H1 (cell line): ENCODE results near the gene OPCML. TPM values are rescaled to one million over a fixed set of nuclear protein-coding genes. Genes with fewer than 3 reads are reported as not detected.

Source experiments
- CTCF ChIA-PET: fragments of 300-600 bp; sonication (Branson Sonifier 250); formaldehyde crosslinking; loops from one replicate; lab custom pipeline; 2021; ENCODE audit not compliant: partially characterized antibody; lab: Charles Lee
- POLR2A ChIA-PET: fragments of 300-600 bp; sonication (Branson Sonifier 250); formaldehyde crosslinking; loops from one replicate; lab custom pipeline; 2021; ENCODE audit warnings: inconsistent platforms; ENCODE audit not compliant: partially characterized antibody; lab: Charles Lee
- DNase-seq, 2 experiments: peaks; one replicate each; pipeline versions ENCODE4 v3.0.0 to v3.0.0-alpha.2; 2010 to 2022; ENCODE audit warnings: low spot score in 2 of 2, low read depth in 1 of 2, mixed read lengths in 1 of 2
- FAIRE-seq: peaks from 2 replicates; lab custom pipeline; 2011; peaks lifted over from hg19 to GRCh38; lab: Jason Lieb, UNC
- H2AFZ ChIP-seq: 2 replicates; pipeline ENCODE4 v1.8.1; 2012; ENCODE audit warnings: low read length, inconsistent platforms
- H2AK5ac ChIP-seq: 2 replicates; pipeline ENCODE4 v1.6.1; 2013; ENCODE audit warnings: low read depth, low read length
- H2BK120ac ChIP-seq: replicated peaks from 2 replicates; pipeline ENCODE3; 2013; ENCODE audit warnings: low read depth, low read length, inconsistent platforms
- H2BK12ac ChIP-seq: 2 replicates; pipeline ENCODE4 v1.6.1; 2013; ENCODE audit warnings: low read depth, low read length
- H2BK15ac ChIP-seq: 2 replicates; pipeline ENCODE4 v1.6.1; 2013; ENCODE audit warnings: low read length
- H2BK20ac ChIP-seq: 2 replicates; pipeline ENCODE4 v1.6.1; 2013; ENCODE audit warnings: low read length
- H2BK5ac ChIP-seq: 2 replicates; pipeline ENCODE4 v1.6.1; 2013; ENCODE audit warnings: low read depth, low read length
- H3K14ac ChIP-seq: 2 replicates; pipeline ENCODE4 v1.6.1; 2013; ENCODE audit warnings: inconsistent platforms; ENCODE audit not compliant: insufficient read length
- H3K18ac ChIP-seq: 2 replicates; pipeline ENCODE4 v1.6.1; 2013; ENCODE audit warnings: low read length; ENCODE audit errors: extremely low read depth
- H3K23ac ChIP-seq: 2 replicates; pipeline ENCODE4 v1.6.1; 2013; ENCODE audit warnings: inconsistent platforms; ENCODE audit not compliant: insufficient read length
- H3K23me2 ChIP-seq: 2 replicates; pipeline ENCODE4 v1.6.1; 2013; ENCODE audit warnings: low read depth, low read length
- H3K27ac ChIP-seq: 2 replicates; pipeline ENCODE4 v1.6.1; 2011; ENCODE audit warnings: low read depth, low read length, inconsistent platforms
- H3K27me3 ChIP-seq, 4 experiments: replicated peaks in 1 of 4; 1 replicate in 1 of 4; 2 replicates in 3 of 4; pipeline versions ENCODE4 v1.6.1 to v1.8.1; 2011 to 2013; ENCODE audit warnings: low read length in 3 of 4, mild to moderate bottlenecking in 3 of 4, inconsistent platforms in 2 of 4, mixed read lengths in 2 of 4, moderate library complexity in 1 of 4; ENCODE audit not compliant: control insufficient read depth in 3 of 4, insufficient read depth in 3 of 4; ENCODE audit errors: extremely low read depth in 1 of 4
- H3K36me3 ChIP-seq, 4 experiments: 2 replicates each; pipeline versions ENCODE4 v1.6.1 to v1.8.1; 2011 to 2013; ENCODE audit warnings: mild to moderate bottlenecking in 4 of 4, low read length in 3 of 4, moderate library complexity in 2 of 4, control low read depth in 1 of 4, inconsistent platforms in 1 of 4; ENCODE audit not compliant: insufficient read depth in 4 of 4, control insufficient read depth in 2 of 4
- H3K4ac ChIP-seq: replicated peaks from 2 replicates; pipeline ENCODE3; 2013; ENCODE audit warnings: low read length, low read depth, mixed read lengths, inconsistent platforms; ENCODE audit not compliant: insufficient read length
- H3K4me1 ChIP-seq, 4 experiments: replicated peaks in 1 of 4; 1 replicate in 1 of 4; 2 replicates in 3 of 4; pipeline versions ENCODE4 v1.6.1 to v1.8.1; 2011 to 2013; ENCODE audit warnings: low read length in 3 of 4, inconsistent platforms in 2 of 4, mixed read lengths in 1 of 4; ENCODE audit not compliant: insufficient read depth in 4 of 4, control insufficient read depth in 3 of 4
- H3K4me2 ChIP-seq, 2 experiments: 2 replicates each; pipeline versions ENCODE4 v1.6.1 to v1.8.1; 2011 to 2013; ENCODE audit warnings: low read depth in 2 of 2, low read length in 2 of 2, control low read depth in 1 of 2, inconsistent platforms in 1 of 2, mild to moderate bottlenecking in 1 of 2; ENCODE audit not compliant: insufficient read depth in 1 of 2
- H3K4me3 ChIP-seq, 4 experiments: fragments of 200-600, 300-600 bp in 1 of 4; sonication (generic), shearing (Covaris generic), sonication (Bioruptor Twin) in 1 of 4; 2 replicates each; pipeline versions ENCODE4 v1.5.1 to v1.8.1; 2011 to 2016; ENCODE audit warnings: low read length in 4 of 4, low read depth in 3 of 4, control low read depth in 2 of 4, inconsistent platforms in 2 of 4, mild to moderate bottlenecking in 2 of 4, mixed read lengths in 1 of 4, moderate library complexity in 1 of 4; ENCODE audit not compliant: insufficient read depth in 2 of 4; ENCODE audit errors: extremely low read depth in 1 of 4
- H3K56ac ChIP-seq: replicated peaks from 2 replicates; pipeline ENCODE3; 2013; ENCODE audit warnings: low read depth, mild to moderate bottlenecking, mixed read lengths, low read length, inconsistent platforms; ENCODE audit not compliant: insufficient read length
- H3K79me1 ChIP-seq: 2 replicates; pipeline ENCODE4 v1.6.1; 2013; ENCODE audit warnings: low read depth, low read length, control low read depth
- H3K79me2 ChIP-seq, 2 experiments: 2 replicates each; pipeline versions ENCODE4 v1.6.1 to v1.8.1; 2012 to 2013; ENCODE audit warnings: low read length in 2 of 2, mild to moderate bottlenecking in 2 of 2, inconsistent platforms in 1 of 2; ENCODE audit not compliant: insufficient read depth in 2 of 2, control insufficient read depth in 1 of 2
- H3K9ac ChIP-seq, 4 experiments: replicated peaks in 1 of 4; 1 replicate in 1 of 4; 2 replicates in 3 of 4; pipeline versions ENCODE4 v1.6.1 to v1.8.1; 2011 to 2013; ENCODE audit warnings: low read depth in 3 of 4, low read length in 3 of 4, control low read depth in 2 of 4, mild to moderate bottlenecking in 2 of 4, moderate library complexity in 2 of 4, inconsistent platforms in 1 of 4; ENCODE audit errors: extremely low read depth in 1 of 4
- H3K9me3 ChIP-seq, 2 experiments: 2 replicates each; pipeline versions ENCODE4 v1.6.1 to v1.8.1; 2012 to 2013; ENCODE audit warnings: mild to moderate bottlenecking in 2 of 2, moderate library complexity in 2 of 2, control low read depth in 1 of 2, inconsistent platforms in 1 of 2, low read depth in 1 of 2, low read length in 1 of 2, mixed read lengths in 1 of 2; ENCODE audit not compliant: insufficient read depth in 2 of 2
- H4K20me1 ChIP-seq, 2 experiments: replicated peaks in 1 of 2; 2 replicates each; pipeline versions ENCODE3 to v1.8.1; 2011 to 2013; ENCODE audit warnings: inconsistent platforms in 2 of 2, low read length in 2 of 2, mild to moderate bottlenecking in 1 of 2; ENCODE audit not compliant: insufficient read depth in 2 of 2, control insufficient read depth in 1 of 2
- H4K5ac ChIP-seq: 2 replicates; pipeline ENCODE4 v1.6.1; 2013; ENCODE audit warnings: low read length, low read depth, mixed read lengths, inconsistent platforms; ENCODE audit not compliant: insufficient read length
- H4K8ac ChIP-seq: 2 replicates; pipeline ENCODE4 v1.8.0; 2013; ENCODE audit warnings: mild to moderate bottlenecking, moderate library complexity, low read length, inconsistent platforms; ENCODE audit not compliant: insufficient read depth; ENCODE audit errors: extremely low read depth
- H4K91ac ChIP-seq: replicated peaks from 2 replicates; pipeline ENCODE3; 2013; ENCODE audit warnings: low read length, mixed read lengths, inconsistent platforms; ENCODE audit not compliant: insufficient read length
- E2F6 ChIP-seq: IDR thresholded peaks from 2 replicates; pipeline ENCODE4 v1.6.1; 2012; ENCODE audit warnings: inconsistent platforms
- JUN ChIP-seq: IDR thresholded peaks from 2 replicates; pipeline ENCODE4 v1.6.1; 2011; ENCODE audit warnings: low read depth, mild to moderate bottlenecking, improper control_type of control experiment, low read length
- KDM1A ChIP-seq: fragments of 200-600, 300-600 bp; sonication (generic); IDR thresholded peaks from 2 replicates; pipeline ENCODE4 v1.7.1; 2016; ENCODE audit warnings: mild to moderate bottlenecking, low read length, borderline replicate concordance
- NANOG ChIP-seq: IDR thresholded peaks from 2 replicates; pipeline ENCODE4 v1.6.1; 2011; ENCODE audit warnings: low read length, low read depth, mild to moderate bottlenecking, inconsistent platforms; ENCODE audit not compliant: insufficient read depth, poor library complexity, severe bottlenecking
- POU5F1 ChIP-seq: IDR thresholded peaks from 2 replicates; pipeline ENCODE4 v1.6.1; 2011; ENCODE audit warnings: low read depth, mild to moderate bottlenecking, low read length, moderate library complexity
- YY1 ChIP-seq: IDR thresholded peaks from 2 replicates; pipeline ENCODE4 v1.6.1; 2011; ENCODE audit warnings: low read depth, mild to moderate bottlenecking, low read length
- WGBS, 2 experiments: shearing (Covaris generic) in 1 of 2; methylation state at CpG; one replicate each; pipeline versions ENCODE4 v1.1.6 to v1.1.7; 2013 to 2015; ENCODE audit warnings: low lambda C conversion rate in 2 of 2, mixed read lengths in 2 of 2, inconsistent platforms in 1 of 2, low coverage in 1 of 2, missing lambda C conversion rate in 1 of 2; ENCODE audit not compliant: insufficient replicate concordance in 2 of 2, insufficient coverage in 1 of 2, insufficient read length in 1 of 2; ENCODE audit errors: extremely low coverage in 1 of 2, missing lambda C conversion rate in 1 of 2; 5-methylcytosine and 5-hydroxymethylcytosine counted together
- polyA plus RNA-seq, 7 experiments: library from polyadenylated mRNA; depleted of rRNA in 3 of 7; stranded (reverse) in 5 of 7; unstranded in 2 of 7; fragments of >200 nt in 5 of 7; fragments of 200-250 nt in 2 of 7; gene quantifications; 1 replicate in 5 of 7; 2 replicates in 1 of 7; 4 replicates in 1 of 7; pipeline versions ENCODE4 v1.2.1 to v1.2.3, GENCODE V29; 2011 to 2013; ENCODE audit warnings: missing spikeins in 2 of 7, mixed read lengths in 2 of 7
- total RNA-seq: library from RNA; stranded (reverse); fragmentation: NEBNext Ultra II Directional; extraction: Animal tissue kit (Norgen Biotek cat#: 25700); gene quantifications from 2 replicates; pipeline ENCODE4 v1.2.1, GENCODE V29; 2021

OPCML gene
- total and polyA plus RNA-seq, 2 of the 8 experiments (the other 6 are each of a cell fraction or from before 2014, with no cell fraction given): 2.3 to 3.1 TPM

GRCh38 chr11:133323354-133323753 lies 208.9 kb downstream of the OPCML start:
- WGBS, 2 experiments: 78% methylated on average over 3 of the region's 3 CpGs; no CpG with 5 or more reads in 1 of the 2 experiments
- no peak overlapping the region for H3K27ac ChIP-seq
- no peak overlapping the region for H3K9ac ChIP-seq
- DNase-seq (no peak), FAIRE-seq (no peak)
- no peak overlapping the region for H2BK12ac ChIP-seq
- H3K4me1 ChIP-seq: peaks cover 2 to 4% (median 2%) of the 10 kb centered on the region in 4 experiments; a peak in 4 of 7 replicates
- TF ChIP-seq E2F6: no peak
- no peak for TF ChIP-seq NANOG
- TF ChIP-seq YY1: no peak
- TF ChIP-seq KDM1A: no peak
- no peak for TF ChIP-seq JUN
- TF ChIP-seq POU5F1: no peak
- H4K5ac ChIP-seq: no peak overlapping the region
- no peak overlapping the region for H2BK5ac ChIP-seq
- H2AK5ac ChIP-seq: no peak overlapping the region
- no peak overlapping the region for H3K4ac ChIP-seq
- no peak overlapping the region for H3K18ac ChIP-seq
- H2BK120ac ChIP-seq: no peak overlapping the region
- no peaks in the 10 kb centered on the region for H3K79me2 ChIP-seq
- H3K23me2 ChIP-seq: peaks cover 10% of the 10 kb centered on the region; the same call in 1 of the 2 replicates
- CTCF ChIA-PET: interaction anchor here (1.2 kb wide), 1 partner anchor 44 kb away, joined by 3 read pairs; no protein-coding TSS in a partner anchor
- H3K9me3 ChIP-seq: no peaks in the 10 kb centered on the region
- no peaks in the 10 kb centered on the region for H3K79me1 ChIP-seq
- no peak overlapping the region for H4K8ac ChIP-seq
- no peaks in the 10 kb centered on the region for H3K27me3 ChIP-seq
- no peak overlapping the region for H4K91ac ChIP-seq
- no peak overlapping the region for H3K4me3 ChIP-seq
- H2BK15ac ChIP-seq: no peak overlapping the region
- no peaks in the 10 kb centered on the region for H3K36me3 ChIP-seq
- H4K20me1 ChIP-seq: no peaks in the 10 kb centered on the region
- H2BK20ac ChIP-seq: no peak overlapping the region
- H3K14ac ChIP-seq: no peak overlapping the region
- no peak overlapping the region for H3K23ac ChIP-seq
- no peak overlapping the region for H3K4me2 ChIP-seq
- H2AFZ ChIP-seq: no peak overlapping the region
- no peak overlapping the region for H3K56ac ChIP-seq
- POLR2A ChIA-PET: no interaction called here
